Measurements from ENCODE around the gene SOX1.

GRCh38 chr13:112105892-112106291 lies 38.9 kb downstream of the SOX1 start:
- no peak for TF ChIP-seq CTCF (IDR thresholded peaks at IDR 0.05)
- TF ChIP-seq EZH2 (IDR thresholded peaks at IDR 0.05; ENCODE audit: borderline replicate concordance, insufficient read depth, low read depth, low read length, poor library complexity, severe bottlenecking) = no peak

All from B cell (primary cell).